Activated B cell treated with CpG ODN at 0.5 μM for 24 hours (primary cell): ENCODE data around the gene SULT4A1. TPM values are rescaled to one million over a fixed set of nuclear protein-coding genes. Genes with fewer than 3 reads are reported as not detected.

Experiments
- ATAC-seq: fragments of 200-7000 bp; cut with Tn5 transposase; one replicate; pipeline ENCODE4 v1.10.0; 2021; ENCODE audit warnings: low read depth, mild to moderate bottlenecking, moderate library complexity
- CTCF ChIA-PET: fragments of 350-600 bp; sonication (Branson Sonifier 250); formaldehyde crosslinking; loops from one replicate; lab custom pipeline; 2021; ENCODE audit warnings: antibody characterized with exemption; lab: Charles Lee
- POLR2A ChIA-PET: fragments of 350-600 bp; sonication (Branson Sonifier 250); formaldehyde crosslinking; loops from one replicate; lab custom pipeline; 2021; ENCODE audit warnings: antibody characterized with exemption; lab: Charles Lee
- DNase-seq: peaks from one replicate; pipeline ENCODE4 v3.0.0; 2022
- H3K27ac Mint-ChIP-seq: one replicate; pipeline ENCODE4 v1.8.0; 2020; ENCODE audit warnings: mixed read lengths
- H3K27me3 Mint-ChIP-seq: one replicate; pipeline ENCODE4 v1.8.0; 2021; ENCODE audit warnings: mixed read lengths
- H3K36me3 Mint-ChIP-seq: one replicate; pipeline ENCODE4 v1.8.0; 2021; ENCODE audit warnings: low read depth, mixed read lengths
- H3K4me1 Mint-ChIP-seq: one replicate; pipeline ENCODE4 v1.8.0; 2021; ENCODE audit warnings: mixed read lengths
- H3K4me3 Mint-ChIP-seq: one replicate; pipeline ENCODE4 v1.8.0; 2020; ENCODE audit warnings: mild to moderate bottlenecking, mixed read lengths
- H3K9me3 Mint-ChIP-seq: one replicate; pipeline ENCODE4 v1.8.0; 2020; ENCODE audit warnings: mixed read lengths
- CTCF ChIP-seq: fragments of 200-600 bp; IDR thresholded peaks from one replicate; pipeline ENCODE4 v1.8.0; 2022; ENCODE audit warnings: antibody characterized with exemption, mild to moderate bottlenecking
- intact Hi-C: fragments of 100-400 bp; cut with micrococcal nuclease; formaldehyde crosslinking; loops from one replicate; pipeline ENCODE4 v1.15.1; 2024
- total RNA-seq: library from RNA; stranded (reverse); gene quantifications from 2 replicates; pipeline ENCODE4 v1.2.3, GENCODE V29; 2022

The SULT4A1 gene
- total RNA-seq, 1 donor from 2014 or later = not detected

GRCh38 chr22:43847376-43848289, 14.7 kb downstream of the SULT4A1 start:
- DNase-seq = no peak
- peaks cover 4% of the 10 kb centered on the region for H3K27me3 Mint-ChIP-seq
- TF ChIP-seq CTCF = no peak

GRCh38 chr22:43846966-43847365, 15.3 kb downstream of the SULT4A1 start:
- no peak overlapping the region for H3K4me3 Mint-ChIP-seq
- H3K36me3 Mint-ChIP-seq = no peaks in the 10 kb centered on the region
- ATAC-seq (no peak), DNase-seq (no peak)
- no peak overlapping the region for H3K27ac Mint-ChIP-seq
- POLR2A ChIA-PET = no interaction called here
- CTCF ChIA-PET = no interaction called here
- H3K9me3 Mint-ChIP-seq = no peaks in the 10 kb centered on the region
- intact Hi-C loops = no loop called here
- H3K4me1 Mint-ChIP-seq = no peaks in the 10 kb centered on the region
- TF ChIP-seq CTCF = no peak
- peaks cover 4% of the 10 kb centered on the region for H3K27me3 Mint-ChIP-seq

More at GRCh38 chr22:43847376-43848289, 14.7 kb downstream of the SULT4A1 start:
- POLR2A ChIA-PET = no interaction called here
- H3K36me3 Mint-ChIP-seq = no peaks in the 10 kb centered on the region
- no peaks in the 10 kb centered on the region for H3K4me1 Mint-ChIP-seq
- ATAC-seq = no peak
- H3K4me3 Mint-ChIP-seq = no peak overlapping the region
- intact Hi-C loops = no loop called here
- CTCF ChIA-PET = no interaction called here
- no peak overlapping the region for H3K27ac Mint-ChIP-seq
- H3K9me3 Mint-ChIP-seq = no peaks in the 10 kb centered on the region

- TF ChIP-seq CTCF = no peak
- no peak for ATAC-seq
- Mint-ChIP-seq H3K27ac (no peak overlapping the region), H3K4me1 (no peaks in the 10 kb centered on the region), H3K4me3 (no peak overlapping the region), H3K36me3 (no peaks in the 10 kb centered on the region), H3K27me3 (peaks cover 1% of the 10 kb centered on the region), H3K9me3 (no peaks in the 10 kb centered on the region)
- intact Hi-C loops = no loop called here
- ChIA-PET CTCF (no interaction called here), POLR2A (interaction anchor here (0.5 kb wide), 1 partner anchor 801 kb away, joined by 3 read pairs; no protein-coding TSS in a partner anchor)
- no peak for DNase-seq
Observed at GRCh38 chr22:43845981-43846380, 16.3 kb downstream of the SULT4A1 start.

GRCh38 chr22:43844560-43845545, 17.5 kb downstream of the SULT4A1 start:
- DNase-seq (no peak), ATAC-seq (no peak)
- intact Hi-C loops = no loop called here
- TF ChIP-seq CTCF = no peak
- CTCF ChIA-PET = no interaction called here
- no peaks in the 10 kb centered on the region for H3K36me3 Mint-ChIP-seq
- no peaks in the 10 kb centered on the region for H3K9me3 Mint-ChIP-seq
- no peak overlapping the region for H3K27ac Mint-ChIP-seq
- H3K4me3 Mint-ChIP-seq = no peak overlapping the region
- H3K4me1 Mint-ChIP-seq = no peaks in the 10 kb centered on the region
- POLR2A ChIA-PET = no interaction called here
- no peaks in the 10 kb centered on the region for H3K27me3 Mint-ChIP-seq
